ENCODE data around the gene DNAH11.
A peak's percentile ranks its signal among the peaks of the same experiment; 100 is the strongest.
"Not testable (repeated sequence)": the region's sequence is repeated elsewhere in the genome, so short reads cannot be mapped to it uniquely, and the experiment has no call there.

The DNAH11 gene

GRCh38 chr7:21869785-21870402 lies 327.1 kb downstream of the DNAH11 start:
- DNase-seq (ENCODE audit: low read depth, low spot score) = peak; percentile 49

- peak; percentile 11 for DNase-seq (ENCODE audit: low read depth, low spot score)
Measured at GRCh38 chr7:21883069-21883468, 340.2 kb downstream of the DNAH11 start.

GRCh38 chr7:21883501-21883900 lies 340.7 kb downstream of the DNAH11 start:
- not testable (repeated sequence) for DNase-seq (ENCODE audit: low read depth, low spot score)

- DNase-seq (ENCODE audit: low read depth, low spot score) = peak; percentile 66
Measured at GRCh38 chr7:21884496-21884895, 341.7 kb downstream of the DNAH11 start.

DNA sequence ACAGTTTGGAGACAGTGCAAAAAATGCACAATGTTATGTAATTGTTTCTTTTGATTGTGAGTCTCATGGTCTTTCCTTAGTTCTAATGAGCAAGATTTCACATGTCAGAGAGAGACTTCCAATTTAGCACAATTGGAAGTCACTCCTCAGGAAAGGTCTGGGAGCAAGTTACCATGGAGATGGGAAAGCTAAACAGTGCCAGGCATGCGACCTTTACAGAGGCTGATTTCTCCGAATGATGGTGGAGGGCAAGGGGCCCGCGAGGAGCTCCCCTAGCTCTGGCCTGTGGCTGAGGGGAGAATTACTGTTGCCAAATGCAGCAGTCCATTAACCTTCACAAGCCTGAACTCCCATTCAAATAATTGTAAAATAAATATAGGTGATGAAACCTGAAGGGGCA lies 343.6 kb downstream of the DNAH11 start:
- no peak for DNase-seq (ENCODE audit: low read depth, low spot score)

- no peak for DNase-seq (ENCODE audit: low read depth, low spot score)
Measured at GRCh38 chr7:21887353-21887752, 344.5 kb downstream of the DNAH11 start.

- no peak for DNase-seq (ENCODE audit: low read depth, low spot score)
Measured at GRCh38 chr7:21887779-21888178, 344.9 kb downstream of the DNAH11 start.

- DNase-seq (ENCODE audit: low read depth, low spot score) = no peak
Measured at GRCh38 chr7:21891291-21891690, 348.5 kb downstream of the DNAH11 start.

DNA sequence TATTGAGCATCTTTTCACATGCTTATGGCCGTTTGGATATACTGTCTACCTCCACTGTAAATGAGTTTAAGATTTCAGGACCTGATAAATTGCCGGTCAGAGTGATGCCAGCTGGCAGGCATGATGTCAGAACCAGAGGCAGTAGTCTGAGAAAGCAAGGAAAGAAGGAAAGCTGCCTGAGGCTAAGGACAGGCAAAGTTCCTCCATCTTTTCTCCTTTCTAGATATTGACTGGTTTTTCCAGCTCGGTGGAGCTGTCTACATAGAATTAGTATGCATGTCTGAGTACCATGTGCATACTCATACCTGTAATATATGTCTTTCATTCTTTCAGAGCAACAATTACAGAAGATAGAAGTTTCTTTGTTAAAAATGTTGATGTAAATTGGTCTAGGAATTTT lies 350.6 kb downstream of the DNAH11 start:
- no peak for DNase-seq (ENCODE audit: low read depth, low spot score)

- DNase-seq (ENCODE audit: low read depth, low spot score) = no peak
Measured at GRCh38 chr7:21898265-21898930, 355.6 kb downstream of the DNAH11 start.

DNA sequence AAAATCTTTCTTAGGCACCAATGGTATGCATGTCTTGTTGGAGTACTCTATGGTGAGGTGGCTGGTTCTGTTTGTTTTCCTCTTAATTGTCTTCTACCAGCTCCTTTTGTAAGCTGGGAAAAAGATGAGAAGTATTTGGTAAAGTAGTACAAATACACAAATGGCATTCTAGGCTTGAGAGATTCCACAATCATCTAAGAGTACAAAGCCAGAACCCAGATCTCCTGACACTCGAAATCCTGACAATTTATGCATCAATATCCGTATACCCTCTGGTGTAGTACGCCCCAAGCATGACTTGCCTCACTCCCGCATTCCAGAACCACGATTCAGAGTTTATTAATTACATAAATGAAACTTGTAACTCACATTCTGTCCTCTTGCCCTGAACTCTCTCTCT lies 359.4 kb downstream of the DNAH11 start:
- no peak for DNase-seq (ENCODE audit: low read depth, low spot score)

DNA sequence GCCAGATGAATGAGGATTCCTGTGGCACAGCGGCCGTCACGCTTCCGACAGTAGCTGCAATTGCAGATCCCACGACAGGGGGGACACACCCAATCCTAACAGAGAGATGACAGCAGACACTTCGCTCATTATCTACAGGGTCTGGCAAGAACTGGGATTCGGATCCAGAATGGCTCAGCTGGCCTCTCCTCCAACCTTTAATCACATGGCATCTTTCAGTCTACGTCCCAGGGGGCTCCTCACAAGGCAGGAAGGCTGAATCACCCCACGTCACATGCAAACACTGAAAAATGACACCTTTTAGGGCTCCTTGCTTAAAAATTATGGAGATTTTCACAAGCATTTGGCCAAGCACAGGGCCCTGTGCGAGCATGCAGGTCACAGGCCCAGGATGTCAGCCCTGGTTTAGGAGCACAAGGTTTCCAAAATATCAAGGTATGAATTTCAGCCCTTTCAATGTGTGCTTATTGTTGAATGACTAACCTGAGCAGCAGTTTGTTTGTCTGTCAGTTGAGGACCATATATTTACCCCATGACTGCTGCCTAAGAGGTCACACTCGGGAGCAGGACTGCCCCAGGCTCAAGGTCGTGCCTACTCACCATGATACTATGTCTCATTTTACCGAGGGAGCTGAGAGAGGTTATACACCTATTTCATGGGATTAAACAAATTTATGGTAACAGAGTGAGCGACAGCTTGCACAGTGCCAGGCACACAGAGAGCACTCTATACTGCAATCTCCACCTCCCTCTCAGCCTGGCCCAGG lies 360.4 kb downstream of the DNAH11 start:
- DNase-seq (ENCODE audit: low read depth, low spot score) = no peak

DNA sequence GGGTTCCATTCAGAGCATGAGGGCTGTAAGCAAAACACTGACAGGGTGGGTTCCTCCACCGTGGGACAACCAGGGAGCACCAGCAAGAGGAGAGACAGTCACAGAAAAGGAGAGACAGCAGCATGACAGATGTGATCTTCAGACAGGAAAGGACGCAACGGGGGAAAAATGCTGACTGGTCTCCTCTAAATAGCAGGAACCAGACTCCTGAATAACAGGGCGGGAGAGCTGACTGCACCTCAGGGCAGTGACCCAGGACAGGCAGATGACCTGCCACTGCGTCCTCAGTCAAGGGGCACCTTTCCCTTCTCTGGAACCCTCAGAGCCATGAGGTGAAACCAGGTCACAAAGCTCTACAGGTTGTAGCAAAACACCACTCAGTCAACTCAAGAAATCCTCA lies 365.9 kb downstream of the DNAH11 start:
- DNase-seq (ENCODE audit: low read depth, low spot score) = no peak

DNA sequence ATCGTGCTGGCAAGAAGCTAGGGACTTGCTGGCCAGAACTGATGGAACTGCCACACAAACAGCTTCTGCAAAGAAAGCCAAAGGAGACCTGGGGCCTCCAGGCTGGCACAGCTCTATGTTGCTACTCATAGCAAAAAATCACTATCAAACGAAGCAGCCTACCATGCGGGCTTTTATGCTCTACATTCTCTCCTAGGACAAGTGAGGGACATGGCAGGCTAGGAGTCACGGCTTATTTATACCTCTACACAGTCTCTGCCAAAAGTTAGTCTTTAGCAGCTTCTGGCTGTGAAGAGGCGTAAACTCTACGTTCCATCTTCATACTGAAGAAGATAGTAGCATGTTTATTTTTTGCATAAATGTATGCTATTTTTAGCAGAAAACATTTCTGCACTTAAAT lies 367.4 kb downstream of the DNAH11 start:
- DNase-seq (ENCODE audit: low read depth, low spot score) = no peak

DNA sequence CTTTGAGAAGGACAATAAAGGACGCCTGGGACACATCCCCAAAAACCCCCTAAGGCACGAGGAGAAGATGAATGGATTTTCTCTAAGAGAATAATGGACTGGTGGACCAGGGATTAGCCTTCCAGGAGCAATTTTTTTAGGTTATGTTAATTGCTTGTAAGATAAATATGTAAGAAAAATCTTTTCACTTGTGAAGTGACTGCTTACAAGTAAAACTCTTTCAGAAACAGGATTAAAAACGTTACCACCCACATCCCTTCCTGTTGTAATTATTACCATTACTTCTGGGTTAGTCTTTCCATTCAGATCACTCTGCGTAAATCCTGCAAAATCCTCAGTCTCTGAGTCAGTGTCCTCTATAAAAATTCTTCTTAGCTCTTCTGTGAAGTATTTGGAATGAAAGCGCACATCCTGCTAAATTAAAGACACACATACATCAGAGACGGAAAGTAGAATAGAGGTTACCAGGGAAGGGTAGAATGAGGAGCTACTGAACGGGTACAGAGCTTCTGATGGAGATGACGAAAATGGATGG lies 368.6 kb downstream of the DNAH11 start:
- DNase-seq (ENCODE audit: low read depth, low spot score) = no peak

DNA sequence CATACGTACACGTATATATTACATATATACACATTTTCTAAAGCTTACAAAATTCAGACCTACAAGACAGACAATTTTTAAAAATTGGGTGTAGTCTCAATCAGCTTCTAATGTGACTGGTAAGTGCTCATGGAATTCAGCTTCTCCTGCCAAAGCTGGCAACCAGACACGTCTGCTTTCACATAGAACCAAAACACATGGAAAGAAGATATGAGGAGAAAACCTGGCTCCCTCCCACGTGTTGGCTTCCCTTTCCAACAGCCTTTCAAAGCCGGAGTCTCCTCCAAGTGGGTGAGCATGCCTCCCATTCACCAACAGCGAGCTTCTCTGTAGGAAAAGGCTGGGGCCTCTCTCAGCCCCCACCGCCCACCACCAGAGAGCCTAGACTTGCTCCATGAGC lies 369.5 kb downstream of the DNAH11 start:
- DNase-seq (ENCODE audit: low read depth, low spot score) = peak; percentile 74

- no peak for DNase-seq (ENCODE audit: low read depth, low spot score)
Measured at GRCh38 chr7:21912931-21913780, 370.3 kb downstream of the DNAH11 start.

DNA sequence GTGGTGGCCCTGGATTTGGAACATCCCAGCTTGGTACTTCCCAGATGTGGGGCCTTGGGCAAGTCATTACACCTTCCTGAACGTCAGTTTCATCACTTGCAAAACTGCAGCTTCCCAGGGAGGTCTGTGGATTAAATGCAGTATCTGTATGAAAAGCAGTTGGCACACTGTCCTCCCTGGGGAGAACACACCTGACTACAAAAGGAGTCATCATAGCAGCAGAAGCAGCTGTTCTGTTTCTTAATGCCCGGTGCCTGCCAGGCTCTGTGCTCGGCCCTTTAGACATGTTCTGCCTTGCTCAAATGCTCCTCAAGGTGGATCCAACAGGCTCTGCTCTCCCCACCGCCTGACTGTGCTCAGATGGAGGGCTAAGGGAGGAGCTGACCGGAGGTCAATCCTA lies 371.8 kb downstream of the DNAH11 start:
- no peak for DNase-seq (ENCODE audit: low read depth, low spot score)

- DNase-seq (ENCODE audit: low read depth, low spot score) = no peak
Measured at GRCh38 chr7:21915140-21915539, 372.3 kb downstream of the DNAH11 start.

- DNase-seq (ENCODE audit: low read depth, low spot score) = no peak
Measured at GRCh38 chr7:21916176-21916575, 373.3 kb downstream of the DNAH11 start.

DNA sequence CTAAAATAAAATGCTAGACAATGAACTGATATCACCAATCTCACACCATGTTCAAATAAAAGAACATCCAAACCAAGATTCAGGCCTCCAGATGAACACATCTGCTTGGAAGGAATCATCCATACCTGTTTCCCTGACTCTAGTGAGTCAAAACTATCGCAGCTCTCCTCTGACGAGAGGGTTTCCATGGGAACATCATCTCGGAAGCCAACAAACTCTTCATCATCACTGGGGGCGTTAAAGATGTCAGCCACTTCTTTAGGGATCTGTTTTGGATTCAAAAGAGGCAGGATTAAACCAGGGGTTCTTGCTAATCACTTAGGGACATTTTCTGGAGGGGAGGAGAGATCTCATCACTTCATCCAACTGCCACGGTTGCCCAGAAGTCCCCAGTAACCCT lies 373.8 kb downstream of the DNAH11 start:
- no peak for DNase-seq (ENCODE audit: low read depth, low spot score)

DNA sequence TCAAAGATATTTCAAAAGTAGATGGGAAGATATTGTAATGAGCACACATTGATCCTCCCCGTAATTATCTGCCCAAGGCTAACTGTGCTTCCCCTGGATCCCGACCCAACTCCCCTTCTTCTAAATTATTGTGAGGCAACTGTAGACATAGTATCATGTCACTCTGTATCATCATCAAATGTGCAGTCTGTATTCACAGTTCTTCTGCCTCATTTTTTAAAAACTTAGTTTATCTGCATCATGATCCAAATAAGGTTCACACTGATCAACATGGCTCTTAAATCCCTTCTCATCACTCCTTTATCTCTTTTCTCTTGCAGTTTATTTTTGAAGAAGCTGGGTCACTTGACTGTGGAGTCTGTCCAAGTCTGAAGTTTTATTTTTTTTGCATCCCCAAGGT lies 375.4 kb downstream of the DNAH11 start:
- no peak for DNase-seq (ENCODE audit: low read depth, low spot score)

Data from astrocyte of the hippocampus (primary cell).